Measurements from ENCODE around the gene MEGF6.

The MEGF6 gene

GRCh38 chr1:3459051-3459908 lies 152.0 kb downstream of the MEGF6 start:
- no peak for DNase-seq (ENCODE audit: low read depth, low spot score)

- no peak for DNase-seq (ENCODE audit: low read depth, low spot score)
Measured at GRCh38 chr1:3457910-3458883, 153.1 kb downstream of the MEGF6 start.

GRCh38 chr1:3456964-3457909 lies 154.1 kb downstream of the MEGF6 start:
- no peak for DNase-seq (ENCODE audit: low read depth, low spot score)

GRCh38 chr1:3456449-3456963 lies 154.8 kb downstream of the MEGF6 start:
- no peak for DNase-seq (ENCODE audit: low read depth, low spot score)

- DNase-seq (ENCODE audit: low read depth, low spot score) = no peak
Measured at GRCh38 chr1:3455670-3456448, 155.4 kb downstream of the MEGF6 start.

GRCh38 chr1:3454811-3455618 lies 156.3 kb downstream of the MEGF6 start:
- peak; percentile 53 for DNase-seq (ENCODE audit: low read depth, low spot score)

- peak; percentile 92 for DNase-seq (ENCODE audit: low read depth, low spot score)
Measured at GRCh38 chr1:3453891-3454810, 157.2 kb downstream of the MEGF6 start, which contains the start of gene ARHGEF16. ARHGEF16 (plus strand) TSS chr1:3454665; CDS start chr1:3463085, 8,420 bp downstream.

GRCh38 chr1:3453203-3453761 lies 158.0 kb downstream of the MEGF6 start:
- peak; percentile 92 for DNase-seq (ENCODE audit: low read depth, low spot score)

GRCh38 chr1:3452866-3453175 lies 158.5 kb downstream of the MEGF6 start:
- DNase-seq (ENCODE audit: low read depth, low spot score) = no peak

GRCh38 chr1:3451994-3452865 lies 159.1 kb downstream of the MEGF6 start:
- no peak for DNase-seq (ENCODE audit: low read depth, low spot score)

- no peak for DNase-seq (ENCODE audit: low read depth, low spot score)
Measured at GRCh38 chr1:3450983-3451382, 160.3 kb downstream of the MEGF6 start.

- DNase-seq (ENCODE audit: low read depth, low spot score) = no peak
Measured at GRCh38 chr1:3450202-3450863, 161.0 kb downstream of the MEGF6 start.

- DNase-seq (ENCODE audit: low read depth, low spot score) = no peak
Measured at GRCh38 chr1:3444736-3445135, 166.6 kb downstream of the MEGF6 start.

- no peak for DNase-seq (ENCODE audit: low read depth, low spot score)
Measured at GRCh38 chr1:3444298-3444697, 167.0 kb downstream of the MEGF6 start.

GRCh38 chr1:3443807-3444206 lies 167.5 kb downstream of the MEGF6 start:
- DNase-seq (ENCODE audit: low read depth, low spot score) = no peak

- no peak for DNase-seq (ENCODE audit: low read depth, low spot score)
Measured at GRCh38 chr1:3442901-3443300, 168.4 kb downstream of the MEGF6 start.
